Measurements from ENCODE around the gene MOB3A. TPM values are rescaled to one million over a fixed set of nuclear protein-coding genes. Genes with fewer than 3 reads are reported as not detected.
A peak's percentile ranks its signal among the peaks of the same experiment; 100 is the strongest.

Gene MOB3A
- total and polyA plus RNA-seq, 2 of the 13 experiments (the other 11 are each of a cell fraction or from before 2014, with no cell fraction given) = 3.5 to 17.8 TPM

DNA sequence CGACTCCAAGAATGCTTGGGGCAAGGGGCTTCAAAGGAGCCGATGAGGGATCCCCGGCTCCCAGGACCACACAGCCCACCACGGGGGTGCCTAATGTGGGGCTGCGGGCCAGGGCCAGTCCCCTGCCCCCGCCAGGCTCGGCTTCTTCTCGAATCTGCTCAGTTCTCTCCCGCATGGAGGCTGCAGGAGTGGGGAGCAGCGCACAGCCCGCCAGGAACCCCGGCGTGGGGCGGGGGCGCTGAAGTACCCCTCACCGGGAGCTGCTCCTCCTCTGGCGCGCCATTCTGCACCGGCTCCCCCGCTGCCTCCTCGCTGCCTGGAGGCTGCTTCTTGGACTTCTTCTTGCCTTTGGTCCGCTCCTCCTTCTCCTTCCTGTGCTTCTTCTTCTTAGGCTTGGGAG is 15.3 kb upstream of the MOB3A start:
- CTCF ChIA-PET (ENCODE audit: low intra/inter-chr PET ratio, low total read pairs) = no interaction called here
- Histone ChIP-seq H3K79me2 (ENCODE audit: insufficient read depth, low read length) (no peaks in the 10 kb centered on the region), H3K4me2 (ENCODE audit: low read depth, low read length) (no peak overlapping the region), H3K27ac (ENCODE audit: extremely low read length, insufficient read depth, low read length) (no peak overlapping the region), H3K9me3 (ENCODE audit: low read length) (no peaks in the 10 kb centered on the region), H3K4me1 (ENCODE audit: insufficient read depth, low read length) (no peaks in the 10 kb centered on the region), H3K4me3 (replicated peaks in 1 of 3; ENCODE audit: insufficient read depth in 1 of 3, low read depth in 2 of 3, low read length in 3 of 3) (no peak overlapping the region), H3K9ac (ENCODE audit: insufficient read depth, low read depth, low read length) (no peak overlapping the region), H4K20me1 (ENCODE audit: insufficient read depth, low read length) (0 out of 2 replicates have a peak, but pooled peaks cover 2% of the 10 kb centered on the region), H3K27me3 (ENCODE audit: control insufficient read depth in 1 of 2, insufficient read depth in 2 of 2, low read length in 2 of 2) (no peaks in the 10 kb centered on the region), H3K36me3 (replicated peaks in 1 of 2; ENCODE audit: control insufficient read depth in 1 of 2, insufficient read depth in 2 of 2, low read length in 2 of 2) (peaks cover 52 to 88% of the 10 kb centered on the region in 2 experiments), H2AFZ (ENCODE audit: low read length) (no peak overlapping the region)
- intact Hi-C loops (cut with micrococcal nuclease; ENCODE audit: unreplicated experiment) = no loop called here
- BruUV-seq (replicated peaks) = no TSS peak
- in situ Hi-C loops (cut with HindIII; ENCODE audit: extremely low pct_ligation_motif_present, low pct_unique_long_range_greater_than_20kb) = no loop called here
- WGBS (ENCODE audit: low lambda C conversion rate) = 98% methylated on average over 15 of the region's 22 CpGs
- ATAC-seq = no peak
- no peak for TF ChIP-seq NBN (conservative IDR thresholded peaks at IDR 0.05)
- peak; percentile 65 for TF ChIP-seq AGO2 (optimal IDR thresholded peaks at IDR 0.05; ENCODE audit: low read depth, low read length)
- no peak for TF ChIP-seq KDM6A (CRISPR knock-in tag; IDR thresholded peaks at IDR 0.05; ENCODE audit: low read depth)
- TF ChIP-seq KLF15 (CRISPR knock-in tag; IDR thresholded peaks at IDR 0.05; ENCODE audit: borderline replicate concordance) = no peak
- TF ChIP-seq, protein P1, sequence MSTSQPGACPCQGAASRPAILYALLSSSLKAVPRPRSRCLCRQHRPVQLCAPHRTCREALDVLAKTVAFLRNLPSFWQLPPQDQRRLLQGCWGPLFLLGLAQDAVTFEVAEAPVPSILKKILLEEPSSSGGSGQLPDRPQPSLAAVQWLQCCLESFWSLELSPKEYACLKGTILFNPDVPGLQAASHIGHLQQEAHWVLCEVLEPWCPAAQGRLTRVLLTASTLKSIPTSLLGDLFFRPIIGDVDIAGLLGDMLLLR (CRISPR knock-in tag; IDR thresholded peaks at IDR 0.05) = no peak
- DNase-seq (ENCODE audit: low spot score) = no peak
- POLR2A ChIA-PET = no interaction called here
- FAIRE-seq = no peak

DNA sequence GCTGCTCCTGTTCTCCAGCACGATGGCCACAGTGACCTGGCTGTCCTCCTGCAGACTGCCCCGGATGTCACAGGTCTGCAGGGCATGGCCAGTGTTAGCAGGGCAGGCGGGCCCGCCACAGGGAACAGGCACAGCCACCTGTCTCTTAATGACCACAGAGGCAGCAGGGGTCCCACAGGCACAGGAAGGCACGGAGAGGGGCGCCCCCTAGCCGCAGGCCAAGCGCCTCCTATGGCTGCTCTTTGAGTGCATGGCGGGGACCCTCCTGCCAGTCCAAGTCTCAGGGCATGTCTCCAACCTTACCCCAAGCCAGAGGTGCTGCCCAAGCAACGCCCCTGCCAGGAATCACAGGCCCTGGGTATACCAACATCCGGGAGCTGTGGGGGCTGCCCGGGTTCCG is 14.7 kb upstream of the MOB3A start:
- DNase-seq (ENCODE audit: low spot score) (no peak), FAIRE-seq (no peak), ATAC-seq (no peak)
- no peak overlapping the region for H3K4me3 ChIP-seq (replicated peaks in 1 of 3; ENCODE audit: insufficient read depth in 1 of 3, low read depth in 2 of 3, low read length in 3 of 3)
- intact Hi-C loops (cut with micrococcal nuclease; ENCODE audit: unreplicated experiment) (no loop called here), in situ Hi-C loops (cut with HindIII; ENCODE audit: extremely low pct_ligation_motif_present, low pct_unique_long_range_greater_than_20kb) (no loop called here)
- H3K36me3 ChIP-seq (replicated peaks in 1 of 2; ENCODE audit: control insufficient read depth in 1 of 2, insufficient read depth in 2 of 2, low read length in 2 of 2) = peaks cover 49 to 87% of the 10 kb centered on the region in 2 experiments
- no peaks in the 10 kb centered on the region for H3K4me1 ChIP-seq (ENCODE audit: insufficient read depth, low read length)
- H3K79me2 ChIP-seq (ENCODE audit: insufficient read depth, low read length) = no peaks in the 10 kb centered on the region
- ChIA-PET POLR2A (no interaction called here), CTCF (ENCODE audit: low intra/inter-chr PET ratio, low total read pairs) (no interaction called here)
- no peak overlapping the region for H2AFZ ChIP-seq (ENCODE audit: low read length)
- no peak overlapping the region for H3K9ac ChIP-seq (ENCODE audit: insufficient read depth, low read depth, low read length)
- WGBS (ENCODE audit: low lambda C conversion rate) = 100% methylated on average over 4 of the region's 13 CpGs
- H3K27me3 ChIP-seq (ENCODE audit: control insufficient read depth in 1 of 2, insufficient read depth in 2 of 2, low read length in 2 of 2) = no peaks in the 10 kb centered on the region
- no peak overlapping the region for H3K4me2 ChIP-seq (ENCODE audit: low read depth, low read length)
- H3K9me3 ChIP-seq (ENCODE audit: low read length) = peaks cover 3% of the 10 kb centered on the region; the same call in 1 of the 2 replicates
- H4K20me1 ChIP-seq (ENCODE audit: insufficient read depth, low read length) = 0 out of 2 replicates have a peak, but pooled peaks cover 2% of the 10 kb centered on the region
- no peak overlapping the region for H3K27ac ChIP-seq (ENCODE audit: extremely low read length, insufficient read depth, low read length)
- no TSS peak for BruUV-seq (replicated peaks)
- TF ChIP-seq, protein P2, sequence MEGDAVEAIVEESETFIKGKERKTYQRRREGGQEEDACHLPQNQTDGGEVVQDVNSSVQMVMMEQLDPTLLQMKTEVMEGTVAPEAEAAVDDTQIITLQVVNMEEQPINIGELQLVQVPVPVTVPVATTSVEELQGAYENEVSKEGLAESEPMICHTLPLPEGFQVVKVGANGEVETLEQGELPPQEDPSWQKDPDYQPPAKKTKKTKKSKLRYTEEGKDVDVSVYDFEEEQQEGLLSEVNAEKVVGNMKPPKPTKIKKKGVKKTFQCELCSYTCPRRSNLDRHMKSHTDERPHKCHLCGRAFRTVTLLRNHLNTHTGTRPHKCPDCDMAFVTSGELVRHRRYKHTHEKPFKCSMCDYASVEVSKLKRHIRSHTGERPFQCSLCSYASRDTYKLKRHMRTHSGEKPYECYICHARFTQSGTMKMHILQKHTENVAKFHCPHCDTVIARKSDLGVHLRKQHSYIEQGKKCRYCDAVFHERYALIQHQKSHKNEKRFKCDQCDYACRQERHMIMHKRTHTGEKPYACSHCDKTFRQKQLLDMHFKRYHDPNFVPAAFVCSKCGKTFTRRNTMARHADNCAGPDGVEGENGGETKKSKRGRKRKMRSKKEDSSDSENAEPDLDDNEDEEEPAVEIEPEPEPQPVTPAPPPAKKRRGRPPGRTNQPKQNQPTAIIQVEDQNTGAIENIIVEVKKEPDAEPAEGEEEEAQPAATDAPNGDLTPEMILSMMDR (CRISPR knock-in tag; IDR thresholded peaks at IDR 0.05) = peak; percentile 39
- TF ChIP-seq ZNF180 (CRISPR knock-in tag; IDR thresholded peaks at IDR 0.05; ENCODE audit: borderline replicate concordance, low read depth) (no peak), RNF2 (conservative IDR thresholded peaks at IDR 0.05; ENCODE audit: low read depth) (no peak), RBM39 (IDR thresholded peaks at IDR 0.05; ENCODE audit: low read depth, low read length, poor library complexity, severe bottlenecking) (no peak), ZNF781 (CRISPR knock-in tag; IDR thresholded peaks at IDR 0.05; ENCODE audit: borderline replicate concordance, not compliant biosample characterization) (no peak), NONO (IDR thresholded peaks at IDR 0.05) (no peak), NONO (CRISPR knock-in tag; conservative IDR thresholded peaks at IDR 0.05) (no peak), ZSCAN21 (CRISPR knock-in tag; IDR thresholded peaks at IDR 0.05; ENCODE audit: borderline replicate concordance) (no peak), ZBTB20 (CRISPR knock-in tag; IDR thresholded peaks at IDR 0.05; ENCODE audit: borderline replicate concordance, low read depth) (no peak), STAG1 (CRISPR knock-in tag; IDR thresholded peaks at IDR 0.05) (peak; percentile 39; the same call in 1 of the 2 replicates), ZNF143 (CRISPR knock-in tag; IDR thresholded peaks at IDR 0.05) (no peak), ZNF563 (CRISPR knock-in tag; IDR thresholded peaks at IDR 0.05) (no peak), GATAD1 (CRISPR knock-in tag; IDR thresholded peaks at IDR 0.05) (no peak)

All from HepG2 (cell line).